DND-41 (cell line): Measurements from ENCODE around the gene GRP.

Experiments
- CTCF ChIP-seq: IDR thresholded peaks from 2 replicates; pipeline ENCODE4 v1.5.1; 2012; ENCODE audit warnings: borderline replicate concordance, low read length, moderate library complexity, mild to moderate bottlenecking; ENCODE audit not compliant: poor library complexity, severe bottlenecking; ENCODE audit errors: extremely low read depth
- EZH2 ChIP-seq: IDR thresholded peaks from 3 replicates; pipeline ENCODE4 v1.6.1; 2012; ENCODE audit warnings: borderline replicate concordance, low read depth, mild to moderate bottlenecking, moderate library complexity, low read length, inconsistent platforms; ENCODE audit not compliant: severe bottlenecking

GRCh38 chr18:59211629-59212028 is 8.3 kb upstream of the GRP start:
- TF ChIP-seq CTCF (no peak), EZH2 (no peak)
